Suprapubic skin (tissue), 4 donors: ENCODE results near the gene F10. TPM values are rescaled to one million over a fixed set of nuclear protein-coding genes. Genes with fewer than 3 reads are reported as not detected.

Experiments used
- DNase-seq, 2 donors: peaks; one replicate each; pipeline ENCODE4 v3.0.0-alpha.2; 2019; ENCODE audit warnings: low spot score in 2 of 2
- H3K27ac ChIP-seq: fragments of 200-600 bp; sonication (generic); one replicate; pipeline ENCODE4 v1.5.1; 2019
- H3K27me3 ChIP-seq: fragments of 200-600 bp; sonication (generic); one replicate; pipeline ENCODE4 v1.5.1; 2019
- H3K36me3 ChIP-seq: fragments of 200-600 bp; sonication (generic); one replicate; pipeline ENCODE4 v1.5.1; 2019
- H3K4me1 ChIP-seq: fragments of 200-600 bp; sonication (generic); one replicate; pipeline ENCODE4 v1.5.1; 2019
- H3K4me3 ChIP-seq: fragments of 200-600 bp; sonication (generic); one replicate; pipeline ENCODE4 v1.5.1; 2019; ENCODE audit warnings: mild to moderate bottlenecking
- H3K9me3 ChIP-seq: fragments of 200-600 bp; sonication (generic); one replicate; pipeline ENCODE4 v1.5.1; 2019
- EP300 ChIP-seq: sonication (generic); formaldehyde crosslinking; IDR thresholded peaks from one replicate; pipeline ENCODE4 v1.6.1; 2017; ENCODE audit warnings: antibody characterized with exemption
- POLR2A ChIP-seq, 2 donors: fragments of 450-650 bp; IDR thresholded peaks; one replicate each; pipeline ENCODE4 v1.6.1; 2017; ENCODE audit warnings: antibody characterized with exemption in 2 of 2, mild to moderate bottlenecking in 2 of 2, moderate library complexity in 2 of 2
- POLR2AphosphoS5 ChIP-seq, 3 donors: sonication (generic); formaldehyde crosslinking; IDR thresholded peaks; one replicate each; pipeline ENCODE4 v1.6.1; 2017; ENCODE audit warnings: antibody characterized with exemption in 3 of 3
- WGBS: methylation state at CpG from one replicate; pipeline ENCODE4 v1.1.5; 2018; 5-methylcytosine and 5-hydroxymethylcytosine counted together
- total RNA-seq, 4 donors: library from RNA; depleted of rRNA; stranded (reverse); fragments of >200 nt; gene quantifications; one replicate each; pipeline ENCODE4 v1.1.0, GENCODE V29; 2016
- TF ChIP-seq, protein P1 (sequence below), 2 donors: fragments of 200-600 bp in 1 of 2; fragments of 450-650 bp in 1 of 2; sonication (generic) in 1 of 2; IDR thresholded peaks; one replicate each; pipeline ENCODE4 v1.5.1; 2016 to 2019; ENCODE audit warnings: antibody characterized with exemption in 2 of 2, mild to moderate bottlenecking in 1 of 2, moderate library complexity in 1 of 2

F10 gene
- total RNA-seq, 4 donors from 2014 or later: 4.9 to 7.8 (median 6.7) TPM

DNA sequence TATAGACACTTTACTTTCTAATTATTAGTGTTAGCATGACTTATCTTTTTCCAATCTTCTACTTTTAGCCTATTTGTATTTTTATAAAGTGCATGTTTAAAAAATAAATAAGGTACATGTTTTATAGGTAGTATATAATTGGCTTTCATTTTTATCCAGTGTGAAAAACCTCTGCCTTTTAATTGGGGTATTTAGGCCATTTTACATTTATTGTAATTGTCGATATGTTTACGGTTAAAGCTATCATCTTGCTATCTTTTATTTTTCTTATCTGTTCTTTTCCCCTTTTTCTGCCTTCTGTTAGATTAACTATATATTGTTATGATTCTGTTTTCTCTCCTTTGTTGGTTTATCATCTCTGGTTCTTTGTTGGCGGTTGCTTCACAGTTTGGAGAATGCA, 45.0 kb downstream of the F10 start:
- Histone ChIP-seq H3K27me3 (peaks cover 15% of the 10 kb centered on the region), H3K36me3 (peaks cover 26% of the 10 kb centered on the region), H3K9me3 (no peaks in the 10 kb centered on the region), H3K4me3 (no peak overlapping the region), H3K4me1 (no peaks in the 10 kb centered on the region), H3K27ac (no peak overlapping the region)
- TF ChIP-seq POLR2AphosphoS5 (IDR thresholded peaks at IDR 0.05) (no peak), POLR2A (IDR thresholded peaks at IDR 0.05) (no peak), EP300 (no peak)
- TF ChIP-seq, protein P1, sequence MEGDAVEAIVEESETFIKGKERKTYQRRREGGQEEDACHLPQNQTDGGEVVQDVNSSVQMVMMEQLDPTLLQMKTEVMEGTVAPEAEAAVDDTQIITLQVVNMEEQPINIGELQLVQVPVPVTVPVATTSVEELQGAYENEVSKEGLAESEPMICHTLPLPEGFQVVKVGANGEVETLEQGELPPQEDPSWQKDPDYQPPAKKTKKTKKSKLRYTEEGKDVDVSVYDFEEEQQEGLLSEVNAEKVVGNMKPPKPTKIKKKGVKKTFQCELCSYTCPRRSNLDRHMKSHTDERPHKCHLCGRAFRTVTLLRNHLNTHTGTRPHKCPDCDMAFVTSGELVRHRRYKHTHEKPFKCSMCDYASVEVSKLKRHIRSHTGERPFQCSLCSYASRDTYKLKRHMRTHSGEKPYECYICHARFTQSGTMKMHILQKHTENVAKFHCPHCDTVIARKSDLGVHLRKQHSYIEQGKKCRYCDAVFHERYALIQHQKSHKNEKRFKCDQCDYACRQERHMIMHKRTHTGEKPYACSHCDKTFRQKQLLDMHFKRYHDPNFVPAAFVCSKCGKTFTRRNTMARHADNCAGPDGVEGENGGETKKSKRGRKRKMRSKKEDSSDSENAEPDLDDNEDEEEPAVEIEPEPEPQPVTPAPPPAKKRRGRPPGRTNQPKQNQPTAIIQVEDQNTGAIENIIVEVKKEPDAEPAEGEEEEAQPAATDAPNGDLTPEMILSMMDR (IDR thresholded peaks at IDR 0.05): no peak
- WGBS: 98% methylated on average over 3 of the region's 3 CpGs
- no peak for DNase-seq

DNA sequence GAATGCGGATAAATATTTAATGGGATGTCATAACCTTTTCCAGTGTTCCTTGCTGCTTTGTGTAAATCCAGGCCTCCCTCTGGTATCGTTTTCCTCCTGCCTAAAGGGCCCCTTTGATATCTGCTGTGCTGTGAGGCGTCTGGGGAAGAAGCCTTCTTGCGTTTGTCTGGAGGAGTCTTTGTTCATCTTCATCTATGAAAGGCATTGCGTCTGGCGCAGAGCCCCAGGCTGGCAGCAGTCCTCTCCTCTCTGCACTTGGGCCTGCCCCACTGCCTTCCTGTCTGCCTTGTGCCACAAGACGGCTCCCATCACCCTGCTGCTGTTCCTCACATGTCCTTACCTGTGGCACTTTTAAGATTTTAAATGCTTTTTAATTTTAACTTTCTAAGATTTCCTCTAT, 45.6 kb downstream of the F10 start:
- 89% methylated on average over 7 of the region's 7 CpGs for WGBS
- Histone ChIP-seq H3K27me3 (peaks cover 8% of the 10 kb centered on the region), H3K9me3 (no peaks in the 10 kb centered on the region), H3K4me3 (no peak overlapping the region), H3K27ac (no peak overlapping the region), H3K36me3 (peaks cover 32% of the 10 kb centered on the region), H3K4me1 (no peaks in the 10 kb centered on the region)
- TF ChIP-seq EP300 (no peak), POLR2AphosphoS5 (IDR thresholded peaks at IDR 0.05) (no peak), POLR2A (IDR thresholded peaks at IDR 0.05) (no peak)
- TF ChIP-seq, protein P1 (IDR thresholded peaks at IDR 0.05): no peak
- DNase-seq: no peak

DNA sequence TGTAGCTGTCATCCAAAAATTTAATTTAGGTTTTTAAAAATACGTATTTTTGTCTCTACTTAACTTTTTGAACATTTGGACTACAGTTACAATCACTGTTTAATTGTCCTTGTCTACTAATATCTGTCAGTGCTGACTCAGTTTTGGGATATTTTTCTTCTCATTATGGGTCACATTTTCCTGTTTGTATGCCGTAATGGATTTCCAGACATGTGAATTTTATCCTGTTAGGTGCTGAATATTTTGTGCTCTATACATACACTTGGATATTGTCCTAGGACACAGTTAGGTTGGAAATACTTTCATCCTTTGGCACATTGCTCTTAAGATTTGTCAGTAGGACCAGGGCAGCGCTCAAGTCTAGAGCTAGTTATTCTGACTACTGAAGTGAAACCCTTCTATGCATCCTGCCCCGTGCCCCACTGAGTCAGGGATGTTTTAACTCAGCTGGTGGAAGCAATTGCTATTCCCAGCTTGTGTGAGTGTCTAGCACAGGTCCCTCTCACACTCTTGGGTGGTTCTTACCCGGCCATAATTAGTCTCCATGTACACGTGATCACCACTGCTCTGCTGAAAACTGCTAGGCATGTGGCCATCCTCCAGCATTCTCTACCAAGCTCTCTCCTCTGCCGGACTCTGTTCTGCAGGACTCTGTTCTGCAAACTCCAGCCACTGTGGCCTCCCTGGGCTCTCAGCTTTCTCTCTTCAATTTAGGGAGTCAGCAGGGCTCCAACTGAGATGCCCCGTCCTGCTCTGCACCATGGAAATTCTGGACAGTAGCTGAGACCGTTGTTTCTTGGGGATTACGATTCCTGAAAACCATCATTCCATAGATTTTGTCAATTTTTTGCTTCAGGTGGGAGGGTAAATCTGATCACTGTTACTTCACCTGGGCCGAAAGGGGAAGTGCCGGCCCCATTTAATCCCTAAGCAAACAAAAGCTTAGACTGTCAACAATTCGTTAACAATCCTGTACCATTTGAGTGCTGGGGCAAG, 47.0 kb downstream of the F10 start:
- DNase-seq: no peak

DNA sequence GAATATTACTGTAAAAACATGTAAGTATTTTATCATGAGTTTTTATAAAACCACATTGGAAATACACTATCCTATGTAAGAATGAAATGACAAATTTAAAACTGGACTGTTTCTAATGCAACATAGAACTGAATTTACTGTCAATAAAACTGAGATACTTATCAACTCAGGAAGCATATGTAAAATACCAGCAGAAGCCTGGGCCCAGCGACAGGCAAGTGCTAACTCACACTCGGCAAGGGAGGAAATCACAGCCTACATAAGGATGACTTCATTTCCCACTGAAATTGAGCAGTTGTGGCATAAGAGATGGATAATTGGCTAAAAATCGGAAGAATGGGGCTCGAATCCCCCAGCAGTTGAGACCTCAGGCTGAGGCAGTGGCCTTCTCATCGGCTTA, 47.9 kb downstream of the F10 start:
- DNase-seq: no peak
- peaks cover 46% of the 10 kb centered on the region for H3K36me3 ChIP-seq
- TF ChIP-seq EP300: no peak
- TF ChIP-seq POLR2A (IDR thresholded peaks at IDR 0.05): no peak
- TF ChIP-seq, protein P1 (IDR thresholded peaks at IDR 0.05): no peak
- TF ChIP-seq POLR2AphosphoS5 (IDR thresholded peaks at IDR 0.05): no peak
- H3K27me3 ChIP-seq: no peaks in the 10 kb centered on the region
- no peaks in the 10 kb centered on the region for H3K4me1 ChIP-seq
- H3K27ac ChIP-seq: no peak overlapping the region
- H3K9me3 ChIP-seq: no peaks in the 10 kb centered on the region
- 80% methylated on average over 5 of the region's 5 CpGs for WGBS
- no peak overlapping the region for H3K4me3 ChIP-seq

More for the DNA sequence above, 47.0 kb downstream of the F10 start:
- H3K36me3 ChIP-seq: peaks cover 37% of the 10 kb centered on the region
- no peak overlapping the region for H3K27ac ChIP-seq
- 92% methylated on average over 13 of the region's 13 CpGs for WGBS
- H3K4me1 ChIP-seq: no peaks in the 10 kb centered on the region
- no peak overlapping the region for H3K4me3 ChIP-seq
- TF ChIP-seq, protein P1 (IDR thresholded peaks at IDR 0.05): no peak
- no peak for TF ChIP-seq EP300
- TF ChIP-seq POLR2A (IDR thresholded peaks at IDR 0.05): no peak
- no peak for TF ChIP-seq POLR2AphosphoS5 (IDR thresholded peaks at IDR 0.05)
- no peaks in the 10 kb centered on the region for H3K27me3 ChIP-seq
- H3K9me3 ChIP-seq: no peaks in the 10 kb centered on the region
